HEK293T (cell line): ENCODE results near the gene INVS.

Experiments
- ARNT ChIP-seq: fragments of 450-650 bp; IDR thresholded peaks from 2 replicates; pipeline ENCODE4 v1.6.1; 2017; ENCODE audit warnings: mild to moderate bottlenecking
- BHLHE40 ChIP-seq: fragments of 450-650 bp; IDR thresholded peaks from 2 replicates; pipeline ENCODE4 v1.6.1; 2016; ENCODE audit warnings: mild to moderate bottlenecking, moderate library complexity, borderline replicate concordance
- CTBP1 ChIP-seq: fragments of 450-650 bp; IDR thresholded peaks from 2 replicates; pipeline ENCODE4 v1.6.1; 2016; ENCODE audit warnings: borderline replicate concordance
- ELF4 ChIP-seq: fragments of 450-650 bp; IDR thresholded peaks from 2 replicates; pipeline ENCODE4 v1.6.1; 2017; ENCODE audit warnings: antibody characterized with exemption
- FOXA1 ChIP-seq: fragments of 450-650 bp; IDR thresholded peaks from 2 replicates; pipeline ENCODE4 v1.6.1; 2016; ENCODE audit warnings: mild to moderate bottlenecking
- FOXK2 ChIP-seq: fragments of 450-650 bp; IDR thresholded peaks from 2 replicates; pipeline ENCODE4 v1.6.1; 2016; ENCODE audit warnings: mild to moderate bottlenecking
- HDGF ChIP-seq: fragments of 450-650 bp; IDR thresholded peaks from 2 replicates; pipeline ENCODE4 v1.6.1; 2017; ENCODE audit warnings: antibody characterized with exemption, borderline replicate concordance
- NFRKB ChIP-seq: fragments of 450-650 bp; IDR thresholded peaks from 2 replicates; pipeline ENCODE4 v1.6.1; 2016; ENCODE audit warnings: mild to moderate bottlenecking, moderate library complexity
- PKNOX1 ChIP-seq: fragments of 450-650 bp; IDR thresholded peaks from 2 replicates; pipeline ENCODE4 v1.6.1; 2016
- SP1 ChIP-seq: fragments of 450-650 bp; IDR thresholded peaks from 2 replicates; pipeline ENCODE4 v1.6.1; 2017
- SUZ12 ChIP-seq: fragments of 450-650 bp; IDR thresholded peaks from 2 replicates; pipeline ENCODE4 v1.6.1; 2016; ENCODE audit warnings: mild to moderate bottlenecking
- TARDBP ChIP-seq: fragments of 450-650 bp; IDR thresholded peaks from 2 replicates; pipeline ENCODE4 v1.6.1; 2016

DNA sequence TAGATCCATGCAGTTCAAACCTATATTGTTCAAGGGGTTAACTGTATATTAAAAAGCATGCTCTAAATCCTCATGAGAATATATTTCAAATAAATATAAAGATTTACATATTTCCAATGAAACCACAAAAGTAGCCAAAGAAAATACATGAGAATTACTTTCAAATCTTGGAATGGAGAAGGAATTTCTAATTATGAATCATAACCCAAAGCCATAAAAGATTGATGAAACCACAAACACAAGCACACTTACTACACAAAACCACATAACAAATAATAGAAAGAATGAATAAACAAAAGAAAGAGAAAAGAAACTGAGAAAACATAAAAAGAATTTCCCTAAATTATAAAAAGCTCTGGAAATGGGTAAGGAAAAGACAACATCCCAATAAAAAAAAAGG, 16.3 kb upstream of the INVS start:
- TF ChIP-seq SUZ12 (no peak), SP1 (no peak), FOXA1 (no peak), BHLHE40 (no peak), TARDBP (no peak), PKNOX1 (no peak), ELF4 (no peak), HDGF (no peak), NFRKB (no peak), CTBP1 (no peak), FOXK2 (no peak), ARNT (no peak)
